GM13976 (cell line): ENCODE data around the gene PEMT.

Experiments
- DNase-seq: peaks from one replicate; pipeline ENCODE4 v3.0.0; 2012; ENCODE audit warnings: low spot score
- CTCF ChIP-seq: IDR thresholded peaks from 2 replicates; pipeline ENCODE4 v1.5.1; 2012; ENCODE audit warnings: borderline replicate concordance, mild to moderate bottlenecking; ENCODE audit not compliant: insufficient read depth; ENCODE audit errors: extremely low read depth, missing control alignments, control extremely low read depth
- in situ Hi-C: fragments of 300-500 bp; cut with MboI; formaldehyde crosslinking; loops from one replicate; pipeline ENCODE4 v1.12.0; 2022; ENCODE audit warnings: low sequenced_read_pairs, mixed read lengths, inconsistent platforms; ENCODE audit not compliant: unreplicated experiment

Gene PEMT

GRCh38 chr17:17547210-17547764, 44.2 kb downstream of the PEMT start:
- in situ Hi-C loops = no loop called here
- no peak for DNase-seq
- TF ChIP-seq CTCF = no peak

- DNase-seq = no peak
- in situ Hi-C loops = no loop called here
- TF ChIP-seq CTCF = no peak
These were observed 44.9 kb downstream of the PEMT start for GRCh38 chr17:17546399-17547185.

GRCh38 chr17:17545984-17546383, 45.5 kb downstream of the PEMT start:
- TF ChIP-seq CTCF = no peak
- in situ Hi-C loops = no loop called here
- DNase-seq = no peak

GRCh38 chr17:17545031-17545820, 46.3 kb downstream of the PEMT start:
- in situ Hi-C loops = no loop called here
- no peak for TF ChIP-seq CTCF
- no peak for DNase-seq

GRCh38 chr17:17542906-17543635, 48.4 kb downstream of the PEMT start:
- no peak for TF ChIP-seq CTCF
- in situ Hi-C loops = no loop called here
- no peak for DNase-seq

GRCh38 chr17:17541640-17542001, 49.9 kb downstream of the PEMT start:
- in situ Hi-C loops = no loop called here
- no peak for TF ChIP-seq CTCF
- no peak for DNase-seq
